Astrocyte of the hippocampus (primary cell): ENCODE results near the gene SERPINB8.
A peak's percentile ranks its signal among the peaks of the same experiment; 100 is the strongest.

Source experiments
- DNase-seq: peaks from one replicate; pipeline ENCODE4 v3.0.0; 2011; ENCODE audit warnings: low read depth, low spot score

The SERPINB8 gene

DNA sequence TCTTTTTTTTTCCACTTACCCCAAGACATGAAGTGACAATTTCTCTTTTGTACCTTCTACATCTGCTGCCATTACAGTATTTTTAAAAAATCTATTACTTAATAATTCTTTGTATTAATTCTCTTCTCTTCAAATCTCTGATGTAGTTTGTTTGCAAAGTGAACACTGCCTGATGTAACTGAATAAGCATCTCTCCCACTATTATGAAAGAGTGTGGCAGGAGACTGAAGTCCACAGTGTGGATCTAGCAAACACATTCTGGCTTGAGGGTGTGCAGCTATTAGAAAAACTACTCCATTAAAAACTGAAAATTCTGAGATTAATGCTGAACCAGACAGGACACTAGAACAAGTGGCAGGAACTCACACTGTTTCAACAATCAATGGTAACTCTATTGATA, 5.0 kb upstream of the SERPINB8 start:
- DNase-seq = no peak

GRCh38 chr18:63965716-63966330, 4.1 kb upstream of the SERPINB8 start:
- peak; percentile 49 for DNase-seq

DNA sequence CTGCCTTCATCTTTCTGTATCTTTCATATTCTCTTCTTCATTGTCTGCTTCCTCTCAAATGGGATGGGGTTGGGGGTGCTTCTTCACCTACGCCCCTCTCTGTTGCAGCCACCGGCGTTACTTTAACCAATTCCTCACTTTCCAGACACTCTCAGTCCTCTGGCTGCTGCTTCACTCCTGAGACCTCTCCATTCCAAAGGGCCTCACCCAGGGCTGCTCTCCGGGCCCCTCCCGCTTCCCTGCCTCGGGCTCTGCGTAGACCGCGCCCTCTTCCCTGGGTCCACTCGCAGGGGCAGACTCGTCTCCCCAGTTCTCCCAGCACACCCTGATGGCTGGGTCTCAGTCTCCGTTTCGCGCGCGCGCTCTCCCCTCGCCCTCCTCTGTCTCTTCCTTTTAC, 926 bp downstream of the SERPINB8 start:
- peak; percentile 69 for DNase-seq

DNA sequence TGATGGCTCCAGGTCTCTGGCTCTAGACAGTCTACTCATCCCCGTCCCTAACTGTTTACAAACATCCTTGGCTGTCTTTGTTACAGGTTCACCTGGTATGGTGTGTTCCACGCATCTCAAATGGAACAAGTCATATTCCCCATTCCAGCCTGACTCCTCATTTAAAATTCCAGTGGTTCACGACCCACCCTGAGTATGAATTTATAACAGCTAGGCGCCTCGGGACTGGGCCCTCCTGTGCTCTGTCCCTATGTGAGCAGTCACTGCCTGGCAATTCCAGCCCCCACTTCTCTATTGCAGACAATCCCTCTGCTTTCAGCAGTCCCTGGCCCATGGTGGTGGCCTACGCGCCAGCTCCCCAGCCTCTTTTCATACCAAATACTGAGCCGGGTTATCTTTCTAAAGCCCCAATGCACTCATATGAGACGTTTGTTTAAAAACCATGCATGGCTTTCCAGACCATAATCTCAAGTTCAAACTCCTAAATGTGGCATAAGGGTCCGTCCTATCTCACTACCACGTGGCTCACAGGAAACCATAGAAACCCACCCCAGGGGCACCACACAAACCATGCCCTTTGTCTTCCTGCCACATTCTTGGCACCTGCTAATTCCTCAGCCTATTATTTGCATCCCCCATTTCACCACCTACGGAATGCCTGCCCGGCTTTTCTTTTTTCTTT, 1.6 kb downstream of the SERPINB8 start:
- peak; percentile 48 for DNase-seq

GRCh38 chr18:63972002-63972376, 2.1 kb downstream of the SERPINB8 start:
- DNase-seq = no peak

GRCh38 chr18:63974991-63975390, 5.1 kb downstream of the SERPINB8 start:
- DNase-seq = peak; percentile 22

GRCh38 chr18:63975628-63976027, 5.7 kb downstream of the SERPINB8 start:
- no peak for DNase-seq

DNA sequence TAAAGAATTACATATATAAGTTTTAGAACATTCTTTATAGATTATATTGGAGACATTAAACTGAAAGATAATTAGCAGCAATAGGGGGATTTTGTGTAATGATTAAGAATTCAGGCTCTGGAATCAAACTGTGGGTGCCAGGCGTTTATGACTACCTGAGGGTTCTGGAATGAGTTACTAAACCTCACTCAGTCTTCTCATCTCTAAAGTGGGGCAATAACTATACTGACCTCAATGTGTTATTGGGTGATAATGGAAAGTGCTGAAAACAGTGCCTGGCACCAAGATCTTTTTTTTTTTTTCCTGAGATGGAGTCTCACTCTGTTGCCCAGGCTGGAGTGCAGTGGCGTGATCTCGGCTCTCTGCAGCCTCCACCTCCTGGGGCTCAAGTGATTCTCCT, 7.2 kb downstream of the SERPINB8 start:
- no peak for DNase-seq

DNA sequence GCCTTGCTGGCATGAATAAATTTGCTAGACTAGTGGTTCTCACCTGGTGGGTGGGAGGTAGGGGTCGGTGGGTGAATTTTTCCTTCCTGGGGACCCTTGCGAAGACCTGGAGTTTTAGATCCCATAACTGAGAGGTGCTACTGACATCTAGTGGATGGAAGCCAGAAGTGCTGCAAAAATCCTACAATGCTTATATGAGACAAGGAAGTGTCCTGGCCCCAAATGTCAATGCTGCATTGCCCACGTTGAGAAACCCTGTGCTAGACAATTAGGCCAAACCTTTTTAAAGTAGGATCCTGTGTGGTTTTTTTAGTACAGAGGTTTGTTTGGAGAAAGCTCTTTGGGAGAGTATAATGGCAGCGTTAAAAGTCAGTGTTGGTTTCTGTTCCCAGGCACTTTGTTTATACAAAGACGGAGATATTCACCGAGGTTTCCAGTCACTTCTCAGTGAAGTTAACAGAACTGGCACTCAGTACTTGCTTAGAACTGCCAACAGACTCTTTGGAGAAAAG, 9.6 kb downstream of the SERPINB8 start:
- DNase-seq = peak; percentile 85

DNA sequence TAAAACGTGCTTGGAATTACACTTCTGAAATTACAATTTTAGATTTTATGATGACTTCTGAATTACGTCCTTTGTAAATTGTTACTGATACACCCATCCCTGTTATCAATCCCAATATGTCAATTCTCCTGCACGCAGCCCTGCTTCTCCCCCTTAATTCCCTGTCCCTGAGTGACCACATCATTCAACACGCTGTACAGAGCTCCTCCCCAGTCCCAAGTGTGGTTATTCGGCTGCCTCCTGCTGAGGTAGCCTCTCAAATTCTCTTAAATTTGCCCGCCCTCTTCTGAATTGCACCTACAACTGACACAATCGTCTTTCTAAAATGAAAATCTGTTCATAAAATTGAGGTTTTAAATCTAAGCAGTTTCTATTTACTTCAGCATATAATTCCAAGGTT, 10.1 kb downstream of the SERPINB8 start:
- no peak for DNase-seq

- DNase-seq = no peak
These were observed 11.1 kb downstream of the SERPINB8 start for GRCh38 chr18:63980896-63981460.

DNA sequence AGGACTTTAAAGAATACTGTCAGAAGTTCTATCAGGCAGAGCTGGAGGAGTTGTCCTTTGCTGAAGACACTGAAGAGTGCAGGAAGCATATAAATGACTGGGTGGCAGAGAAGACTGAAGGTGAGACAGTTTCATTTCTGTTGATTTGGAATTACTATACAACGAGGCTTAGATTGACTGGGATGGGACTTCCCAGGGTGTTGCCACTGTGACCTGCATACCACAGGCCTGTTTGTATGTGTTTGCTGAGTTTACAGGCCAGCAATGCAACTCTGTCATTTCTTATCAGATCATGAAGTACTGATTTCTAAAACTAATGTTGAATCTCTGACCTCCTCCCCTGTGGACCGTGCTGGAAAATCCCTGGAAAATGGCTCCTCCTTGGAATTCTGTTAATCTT, 11.8 kb downstream of the SERPINB8 start:
- no peak for DNase-seq

- DNase-seq = no peak
These were observed 12.5 kb downstream of the SERPINB8 start for GRCh38 chr18:63982361-63982760.

- peak; percentile 51 for DNase-seq
These were observed 17.0 kb downstream of the SERPINB8 start for GRCh38 chr18:63986885-63987284.

GRCh38 chr18:63987743-63988142, 17.9 kb downstream of the SERPINB8 start:
- DNase-seq = no peak

DNA sequence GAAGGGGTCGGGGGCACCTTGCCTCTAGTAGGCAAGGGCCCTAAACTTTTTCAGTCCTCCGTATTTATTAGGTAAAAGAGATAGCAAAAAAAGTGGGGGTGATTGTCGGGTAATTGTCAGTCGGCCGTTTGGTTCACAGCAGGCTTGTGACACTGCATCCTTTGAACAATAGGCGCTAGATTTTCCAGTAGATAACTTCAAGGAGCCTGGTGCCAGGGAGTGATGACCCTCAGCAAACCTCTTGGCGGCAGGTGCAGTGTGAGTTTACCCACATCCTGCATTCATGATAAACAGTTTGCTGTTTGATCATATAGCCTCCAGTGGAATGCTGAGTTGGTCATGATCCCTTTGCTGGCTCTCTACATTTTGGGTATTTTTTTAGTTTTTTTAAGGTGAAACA, 22.9 kb downstream of the SERPINB8 start:
- no peak for DNase-seq

DNA sequence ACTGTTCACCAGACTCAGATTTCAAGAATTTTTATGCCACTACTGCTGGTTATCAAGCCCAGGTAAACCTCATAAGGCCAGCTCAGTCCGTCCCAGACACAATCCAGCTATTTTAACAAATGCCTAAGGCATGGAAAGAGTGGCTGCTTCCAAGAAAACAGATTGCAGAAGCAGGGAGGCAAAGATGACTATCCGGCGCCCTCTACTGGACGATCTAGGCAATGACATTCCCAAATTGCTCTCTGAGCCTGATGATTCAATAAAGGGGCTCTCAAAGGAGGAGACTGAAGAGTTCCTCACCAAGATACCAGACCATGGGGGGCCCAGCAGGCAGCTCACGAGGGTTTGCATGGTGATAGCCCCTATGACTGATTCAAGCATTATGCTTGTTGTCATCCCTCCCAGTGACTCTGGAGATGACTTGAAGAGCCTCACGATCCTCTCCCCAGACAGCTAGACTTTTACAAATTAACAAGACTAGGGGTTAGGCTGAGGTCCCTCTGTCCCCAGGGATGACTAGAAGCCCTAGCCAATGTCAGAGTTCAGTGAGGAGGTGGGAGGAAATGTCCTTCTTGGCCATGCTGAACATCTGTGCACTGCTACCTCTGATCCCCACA, 25.0 kb downstream of the SERPINB8 start:
- DNase-seq = peak; percentile 77

- no peak for DNase-seq
These were observed 27.2 kb downstream of the SERPINB8 start for GRCh38 chr18:63997041-63997440.

GRCh38 chr18:63997606-63998005, 27.7 kb downstream of the SERPINB8 start:
- no peak for DNase-seq

GRCh38 chr18:63999871-64000270, 30.0 kb downstream of the SERPINB8 start:
- no peak for DNase-seq

DNA sequence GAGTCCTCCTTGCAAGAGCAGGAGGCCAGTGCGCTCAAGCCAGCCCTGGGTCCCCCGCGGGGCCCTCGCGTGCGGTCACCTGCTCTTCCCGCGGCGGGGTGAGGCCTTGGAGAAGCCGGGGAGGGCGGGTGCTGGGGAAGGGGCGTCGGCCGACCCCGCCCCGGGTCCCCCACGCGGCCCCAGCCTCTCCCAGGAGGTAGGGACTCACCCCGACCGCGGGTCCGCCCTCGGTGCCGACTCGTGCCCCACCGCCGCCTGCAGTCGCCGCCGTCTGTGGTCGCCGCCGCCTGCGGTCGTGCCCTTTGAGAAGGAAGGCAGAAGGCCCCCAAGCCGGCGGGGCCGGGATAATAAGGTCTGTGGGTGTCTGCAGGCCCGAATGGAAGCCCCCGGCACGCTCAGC, 32.7 kb downstream of the SERPINB8 start:
- DNase-seq = no peak

- DNase-seq = no peak
These were observed 39.4 kb downstream of the SERPINB8 start for GRCh38 chr18:64009305-64009704.

DNA sequence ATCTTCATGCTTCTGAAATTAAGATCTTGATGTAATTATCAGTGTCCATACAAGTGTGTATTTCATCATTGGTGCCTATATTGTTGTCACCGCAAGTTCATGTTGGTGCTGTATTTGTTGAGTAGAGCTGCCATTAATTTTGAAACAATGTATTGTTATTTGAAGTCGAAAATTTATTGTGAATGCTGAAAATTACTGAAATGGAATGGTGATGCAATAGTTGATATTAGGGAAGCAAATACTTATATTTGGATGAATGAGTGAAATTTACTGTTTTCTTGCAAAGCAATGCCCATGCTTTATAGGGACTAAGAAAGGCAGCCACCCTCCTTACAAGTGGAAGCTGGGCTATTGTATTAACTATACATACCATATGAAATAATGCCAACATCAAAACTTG, 41.6 kb downstream of the SERPINB8 start:
- no peak for DNase-seq
